A673 (cell line): Measurements from ENCODE around the gene BEND5. TPM values are rescaled to one million over a fixed set of nuclear protein-coding genes. Genes with fewer than 3 reads are reported as not detected.

Experiments used
- BruUV-seq: library from RNA; stranded (reverse); fragments of 400-500 nt; replicated peaks from 2 replicates; lab custom pipeline; 2021; lab: Mats Ljungman, UMichigan
- CTCF ChIA-PET: fragments of 300-600 bp; sonication (Branson Sonifier 250); formaldehyde crosslinking; loops from one replicate; lab custom pipeline; 2022; ENCODE audit warnings: antibody characterized with exemption; lab: Charles Lee
- POLR2A ChIA-PET: fragments of 300-600 bp; sonication (Branson Sonifier 250); formaldehyde crosslinking; loops from one replicate; lab custom pipeline; 2022; ENCODE audit warnings: antibody characterized with exemption; ENCODE audit not compliant: low non-redundant PET; lab: Charles Lee
- DNase-seq: peaks from one replicate; pipeline ENCODE4 v3.0.0-alpha.2; 2015; ENCODE audit warnings: low spot score
- H3K27ac ChIP-seq: fragments of 200-600 bp; sonication (generic); 2 replicates; pipeline ENCODE4 v1.5.1; 2016; ENCODE audit warnings: mixed run types, low read depth, mild to moderate bottlenecking, mixed read lengths, antibody characterized with exemption, low read length; ENCODE audit not compliant: poor library complexity, severe bottlenecking
- H3K27me3 ChIP-seq: fragments of 200-600 bp; sonication (generic); replicated peaks from 2 replicates; pipeline ENCODE4 v1.6.1; 2017; ENCODE audit warnings: mixed run types, low read depth, mild to moderate bottlenecking, mixed read lengths, antibody characterized with exemption, low read length; ENCODE audit not compliant: insufficient read depth, poor library complexity
- H3K36me3 ChIP-seq: fragments of 200-600 bp; sonication (generic); 2 replicates; pipeline ENCODE4 v1.6.1; 2016; ENCODE audit warnings: mixed run types, mild to moderate bottlenecking, mixed read lengths, antibody characterized with exemption, low read length; ENCODE audit not compliant: insufficient read depth, poor library complexity, severe bottlenecking
- H3K4me1 ChIP-seq: fragments of 200-600 bp; sonication (generic); 2 replicates; pipeline ENCODE4 v1.6.1; 2017; ENCODE audit warnings: mixed run types, mild to moderate bottlenecking, mixed read lengths, antibody characterized with exemption, low read length; ENCODE audit not compliant: insufficient read depth, poor library complexity, severe bottlenecking
- H3K4me3 ChIP-seq: fragments of 200-600 bp; sonication (generic); 2 replicates; pipeline ENCODE4 v1.5.1; 2016; ENCODE audit warnings: low read depth, mixed run types, mild to moderate bottlenecking, mixed read lengths, low read length; ENCODE audit not compliant: poor library complexity, severe bottlenecking
- H3K9me3 ChIP-seq: fragments of 200-600 bp; sonication (generic); 2 replicates; pipeline ENCODE4 v1.6.1; 2016; ENCODE audit warnings: mixed run types, low read depth, mild to moderate bottlenecking, mixed read lengths, antibody characterized with exemption, low read length; ENCODE audit not compliant: poor library complexity, severe bottlenecking
- CTCF ChIP-seq: fragments of 300-800, 200-600 bp; sonication (generic); conservative IDR thresholded peaks from 2 replicates; pipeline ENCODE4 v1.5.1; 2017; ENCODE audit warnings: low read depth, mild to moderate bottlenecking, antibody characterized with exemption, low read length, moderate library complexity, mixed read lengths
- EZH2 ChIP-seq: fragments of 200-600 bp; sonication (generic); IDR thresholded peaks from 2 replicates; pipeline ENCODE4 v1.6.1; 2017; ENCODE audit warnings: borderline replicate concordance, low read depth, mild to moderate bottlenecking, mixed read lengths, antibody characterized with exemption, low read length; ENCODE audit not compliant: poor library complexity, severe bottlenecking
- intact Hi-C: fragments of 100-400 bp; cut with micrococcal nuclease; formaldehyde crosslinking; loops from one replicate; pipeline ENCODE4 v1.10.0; 2022; ENCODE audit not compliant: unreplicated experiment
- total RNA-seq: library from RNA; stranded (reverse); gene quantifications from 2 replicates; pipeline ENCODE4 v1.2.3, GENCODE V29; 2021

The BEND5 gene
- total RNA-seq, 1 experiment from 2014 or later, result 6.2 TPM

GRCh38 chr1:48746906-48747305 lies 29.8 kb downstream of the BEND5 start:
- Histone ChIP-seq H3K4me3 (no peak overlapping the region), H3K4me1 (no peaks in the 10 kb centered on the region), H3K9me3 (no peaks in the 10 kb centered on the region), H3K36me3 (no peaks in the 10 kb centered on the region), H3K27ac (no peak overlapping the region), H3K27me3 (no peaks in the 10 kb centered on the region)
- BruUV-seq, result no TSS peak
- TF ChIP-seq EZH2, result no peak
- TF ChIP-seq CTCF, result no peak
- ChIA-PET CTCF (no interaction called here), POLR2A (no interaction called here)
- no peak for DNase-seq
- intact Hi-C loops, result no loop called here

DNA sequence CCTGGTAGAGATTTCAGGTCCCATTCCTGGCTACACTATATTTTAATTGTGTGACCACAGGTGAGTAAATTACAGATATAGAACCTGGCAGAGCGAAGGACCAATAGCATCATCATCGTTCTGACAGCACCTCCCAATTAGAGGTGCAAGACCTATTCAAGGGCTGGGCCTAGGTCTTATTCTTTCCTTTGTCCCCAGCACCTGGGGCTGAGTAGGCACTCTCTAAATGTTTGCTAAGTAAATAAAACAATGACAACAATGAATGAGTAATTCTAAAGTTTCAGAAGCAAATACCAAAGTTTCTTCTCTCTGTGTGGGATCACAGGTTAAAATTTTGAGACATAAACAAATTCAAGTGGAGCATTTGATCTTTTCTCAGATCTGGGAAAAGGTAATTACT lies 32.7 kb downstream of the BEND5 start:
- TF ChIP-seq CTCF (no peak), EZH2 (no peak)
- no TSS peak for BruUV-seq
- DNase-seq, result no peak
- Histone ChIP-seq H3K4me3 (no peak overlapping the region), H3K9me3 (no peaks in the 10 kb centered on the region), H3K4me1 (no peaks in the 10 kb centered on the region), H3K27me3 (no peaks in the 10 kb centered on the region), H3K27ac (no peak overlapping the region), H3K36me3 (no peaks in the 10 kb centered on the region)
- CTCF ChIA-PET, result no interaction called here
- POLR2A ChIA-PET, result no interaction called here
- intact Hi-C loops, result no loop called here

GRCh38 chr1:48743480-48743879 lies 33.2 kb downstream of the BEND5 start:
- ChIA-PET POLR2A (no interaction called here), CTCF (interaction anchor here (0.5 kb wide), 1 partner anchor 171 kb away, joined by 3 read pairs; no protein-coding TSS in a partner anchor)
- no peak for TF ChIP-seq EZH2
- no peak for TF ChIP-seq CTCF
- no peak for DNase-seq
- intact Hi-C loops, result no loop called here
- H3K27me3 ChIP-seq, result no peaks in the 10 kb centered on the region
- H3K27ac ChIP-seq, result no peak overlapping the region
- H3K36me3 ChIP-seq, result no peaks in the 10 kb centered on the region
- no TSS peak for BruUV-seq
- H3K4me3 ChIP-seq, result no peak overlapping the region
- H3K9me3 ChIP-seq, result no peaks in the 10 kb centered on the region
- H3K4me1 ChIP-seq, result no peaks in the 10 kb centered on the region
